NT2/D1 (cell line): ENCODE data around the gene CD300H.

Experiments used
- DNase-seq: peaks from one replicate; pipeline ENCODE4 v3.0.0-alpha.2; 2011; ENCODE audit warnings: low read depth, low spot score
- H3K27me3 ChIP-seq: 2 replicates; pipeline ENCODE4 v1.6.0; 2011; ENCODE audit warnings: mild to moderate bottlenecking; ENCODE audit not compliant: insufficient read length, insufficient read depth
- H3K36me3 ChIP-seq: 2 replicates; pipeline ENCODE4 v1.6.1; 2011; ENCODE audit warnings: mild to moderate bottlenecking, low read length, mixed read lengths; ENCODE audit not compliant: insufficient read depth, insufficient read length
- H3K4me1 ChIP-seq: 2 replicates; pipeline ENCODE4 v1.5.1; 2011; ENCODE audit not compliant: insufficient read depth, insufficient read length
- H3K4me3 ChIP-seq: 2 replicates; pipeline ENCODE4 v1.5.1; 2011; ENCODE audit warnings: low read depth; ENCODE audit not compliant: insufficient read length
- H3K9ac ChIP-seq: 2 replicates; pipeline ENCODE4 v1.6.0; 2011; ENCODE audit warnings: low read depth; ENCODE audit not compliant: insufficient read length
- H3K9me3 ChIP-seq: 2 replicates; pipeline ENCODE4 v1.5.1; 2011; ENCODE audit warnings: mild to moderate bottlenecking, low read length; ENCODE audit not compliant: insufficient read depth
- SUZ12 ChIP-seq: IDR thresholded peaks from 2 replicates; pipeline ENCODE4 v1.6.1; 2011; ENCODE audit not compliant: insufficient read length, insufficient read depth; ENCODE audit errors: extremely low read depth
- YY1 ChIP-seq: IDR thresholded peaks from 2 replicates; pipeline ENCODE4 v1.6.1; 2011; ENCODE audit not compliant: insufficient read length, insufficient read depth
- ZNF274 ChIP-seq: IDR thresholded peaks from 2 replicates; pipeline ENCODE4 v1.6.1; 2011; ENCODE audit warnings: mild to moderate bottlenecking, low read depth, low read length

Gene CD300H

GRCh38 chr17:74571621-74572270 lies 4.4 kb upstream of the CD300H start:
- Histone ChIP-seq H3K9me3 (no peaks in the 10 kb centered on the region), H3K9ac (no peak overlapping the region), H3K36me3 (no peaks in the 10 kb centered on the region), H3K4me3 (no peak overlapping the region), H3K27me3 (peaks cover 18% of the 10 kb centered on the region), H3K4me1 (peaks cover 8% of the 10 kb centered on the region)
- DNase-seq = no peak
- no peak for TF ChIP-seq SUZ12
- TF ChIP-seq ZNF274 = no peak
- TF ChIP-seq YY1 = no peak

- Histone ChIP-seq H3K36me3 (no peaks in the 10 kb centered on the region), H3K4me3 (no peak overlapping the region), H3K9me3 (no peaks in the 10 kb centered on the region), H3K27me3 (peaks cover 16% of the 10 kb centered on the region), H3K9ac (no peak overlapping the region), H3K4me1 (peaks cover 8% of the 10 kb centered on the region)
- DNase-seq = no peak
- TF ChIP-seq SUZ12 = no peak
- TF ChIP-seq YY1 = no peak
- no peak for TF ChIP-seq ZNF274
These were observed 2.0 kb upstream of the CD300H start for GRCh38 chr17:74569020-74570003.

- peaks cover 8% of the 10 kb centered on the region for H3K4me1 ChIP-seq
- no peak overlapping the region for H3K4me3 ChIP-seq
These were observed 981 bp upstream of the CD300H start for GRCh38 chr17:74568106-74568873.

GRCh38 chr17:74566132-74566753 lies 1.1 kb downstream of the CD300H start:
- DNase-seq = peak; percentile 36

More at GRCh38 chr17:74568106-74568873, 981 bp upstream of the CD300H start:
- Histone ChIP-seq H3K9me3 (no peaks in the 10 kb centered on the region), H3K36me3 (no peaks in the 10 kb centered on the region), H3K27me3 (peaks cover 18% of the 10 kb centered on the region), H3K9ac (no peak overlapping the region)
- DNase-seq = no peak
- TF ChIP-seq YY1 = no peak
- no peak for TF ChIP-seq ZNF274
- TF ChIP-seq SUZ12 = no peak

GRCh38 chr17:74565126-74565525 lies 2.2 kb downstream of the CD300H start:
- no peaks in the 10 kb centered on the region for H3K36me3 ChIP-seq
- H3K4me3 ChIP-seq = no peak overlapping the region
- peaks cover 28% of the 10 kb centered on the region for H3K27me3 ChIP-seq
- no peak overlapping the region for H3K9ac ChIP-seq
- TF ChIP-seq YY1 (no peak), ZNF274 (no peak), SUZ12 (no peak)
- peaks cover 7% of the 10 kb centered on the region for H3K4me1 ChIP-seq
- no peaks in the 10 kb centered on the region for H3K9me3 ChIP-seq
- DNase-seq = no peak

More at GRCh38 chr17:74566132-74566753, 1.1 kb downstream of the CD300H start:
- TF ChIP-seq ZNF274 (no peak), SUZ12 (no peak), YY1 (no peak)
- Histone ChIP-seq H3K36me3 (no peaks in the 10 kb centered on the region), H3K4me3 (no peak overlapping the region), H3K9me3 (no peaks in the 10 kb centered on the region), H3K27me3 (peaks cover 26% of the 10 kb centered on the region), H3K9ac (no peak overlapping the region), H3K4me1 (peaks cover 8% of the 10 kb centered on the region)

- TF ChIP-seq ZNF274 = no peak
- TF ChIP-seq YY1 = no peak
- no peak for TF ChIP-seq SUZ12
- H3K36me3 ChIP-seq = no peaks in the 10 kb centered on the region
- H3K9ac ChIP-seq = no peak overlapping the region
- H3K9me3 ChIP-seq = no peaks in the 10 kb centered on the region
- H3K4me1 ChIP-seq = no peaks in the 10 kb centered on the region
- H3K27me3 ChIP-seq = peaks cover 23% of the 10 kb centered on the region
- H3K4me3 ChIP-seq = no peak overlapping the region
- DNase-seq = no peak
These were observed 4.0 kb downstream of the CD300H start for GRCh38 chr17:74563358-74563757.
